ENCODE results near the gene TNFAIP8. TPM values are rescaled to one million over a fixed set of nuclear protein-coding genes. Genes with fewer than 3 reads are reported as not detected.
A peak's percentile ranks its signal among the peaks of the same experiment; 100 is the strongest.
"Not testable (repeated sequence)": the region's sequence is repeated elsewhere in the genome, so short reads cannot be mapped to it uniquely, and the experiment has no call there.

The TNFAIP8 gene
- total RNA-seq, 4 donors from 2014 or later, result 9.8 to 28.1 (median 22.5) TPM

DNA sequence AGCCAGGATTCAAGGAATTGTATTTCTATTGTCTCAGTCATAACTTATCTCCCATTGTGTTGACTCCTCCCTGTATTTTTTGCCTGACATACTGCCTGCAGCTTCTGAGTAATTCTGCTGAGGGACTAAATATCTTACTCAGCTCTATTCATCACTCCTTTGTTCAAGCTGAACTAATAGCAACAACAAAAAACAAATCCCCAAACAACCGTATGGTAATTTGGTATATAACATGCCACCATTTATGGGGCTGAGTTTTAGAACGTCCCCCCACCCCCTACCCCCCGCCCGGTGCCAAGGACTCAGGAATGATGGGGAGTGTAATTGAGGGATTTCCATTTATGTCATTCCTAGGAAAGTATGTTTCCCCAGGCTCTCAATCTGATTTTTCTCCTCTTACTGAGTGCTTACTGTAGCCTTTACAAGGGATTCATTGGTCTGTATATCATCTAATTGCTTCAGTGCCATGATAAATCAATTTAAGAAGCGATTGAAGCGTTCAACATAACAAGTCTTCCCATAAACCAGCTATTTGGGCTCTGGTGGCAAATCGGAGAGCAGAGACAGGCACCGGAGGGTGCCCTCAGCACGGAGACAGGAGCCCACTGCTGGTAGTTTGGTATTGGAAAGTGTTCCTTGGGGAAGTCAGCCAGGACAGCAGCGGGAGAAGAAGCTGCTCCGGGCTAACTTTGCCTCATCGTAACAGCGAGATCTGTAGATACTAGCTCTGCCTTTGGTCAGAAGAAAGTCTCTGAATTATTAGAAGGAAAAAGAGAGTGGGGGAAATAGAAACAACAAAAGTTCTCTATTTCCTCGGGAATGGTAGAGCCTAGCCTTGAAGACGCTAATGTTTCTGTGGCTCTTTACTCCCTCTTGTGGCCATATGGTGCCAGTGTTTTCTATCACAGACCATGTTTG is 55.8 kb downstream of the TNFAIP8 start:
- no peaks in the 10 kb centered on the region for H3K36me3 ChIP-seq
- in situ Hi-C loops (cut with MboI; ENCODE audit: low pct_ligation_motif_present in 1 of 4, low pct_unique_long_range_greater_than_20kb in 1 of 4, low sequenced_read_pairs in 3 of 4) (loop anchor here (10.0 to 25.0 kb wide), 4 partner anchors 149 to 427 kb away; partner anchors contain the start of gene DTWD2 (in 2 of the 4)), intact Hi-C loops (cut with DNase I; ENCODE audit: low total_unique reads) (loop anchor here (5.0 to 10.0 kb wide), 2 partner anchors 137 to 424 kb away; partner anchors contain the start of gene DTWD2)
- H3K4me1 ChIP-seq, result peaks cover 7 to 16% (median 11%) of the 10 kb centered on the region in 4 donors
- H3K27me3 ChIP-seq, result no peaks in the 10 kb centered on the region
- H3K9me3 ChIP-seq, result no peaks in the 10 kb centered on the region
- H3K27ac ChIP-seq, result peak overlapping the region; percentile 60 to 73 (median 70)
- H3K4me3 ChIP-seq, result peak overlapping the region; percentile 23 to 56 (median 38)
- DNase-seq, result peak; percentile 63
- TF ChIP-seq POLR2A (IDR thresholded peaks at IDR 0.05) (no peak), POLR2AphosphoS5 (IDR thresholded peaks at IDR 0.05) (peak in 1 of 3 donors; percentile 34)
- TF ChIP-seq, protein P1, sequence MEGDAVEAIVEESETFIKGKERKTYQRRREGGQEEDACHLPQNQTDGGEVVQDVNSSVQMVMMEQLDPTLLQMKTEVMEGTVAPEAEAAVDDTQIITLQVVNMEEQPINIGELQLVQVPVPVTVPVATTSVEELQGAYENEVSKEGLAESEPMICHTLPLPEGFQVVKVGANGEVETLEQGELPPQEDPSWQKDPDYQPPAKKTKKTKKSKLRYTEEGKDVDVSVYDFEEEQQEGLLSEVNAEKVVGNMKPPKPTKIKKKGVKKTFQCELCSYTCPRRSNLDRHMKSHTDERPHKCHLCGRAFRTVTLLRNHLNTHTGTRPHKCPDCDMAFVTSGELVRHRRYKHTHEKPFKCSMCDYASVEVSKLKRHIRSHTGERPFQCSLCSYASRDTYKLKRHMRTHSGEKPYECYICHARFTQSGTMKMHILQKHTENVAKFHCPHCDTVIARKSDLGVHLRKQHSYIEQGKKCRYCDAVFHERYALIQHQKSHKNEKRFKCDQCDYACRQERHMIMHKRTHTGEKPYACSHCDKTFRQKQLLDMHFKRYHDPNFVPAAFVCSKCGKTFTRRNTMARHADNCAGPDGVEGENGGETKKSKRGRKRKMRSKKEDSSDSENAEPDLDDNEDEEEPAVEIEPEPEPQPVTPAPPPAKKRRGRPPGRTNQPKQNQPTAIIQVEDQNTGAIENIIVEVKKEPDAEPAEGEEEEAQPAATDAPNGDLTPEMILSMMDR (IDR thresholded peaks at IDR 0.05), result peak; percentile 92 to 96 (median 95)
- WGBS, 2 donors (ENCODE audit: low coverage in 1 of 2), result 11% methylated on average over 3 to 15 of the region's 15 CpGs

DNA sequence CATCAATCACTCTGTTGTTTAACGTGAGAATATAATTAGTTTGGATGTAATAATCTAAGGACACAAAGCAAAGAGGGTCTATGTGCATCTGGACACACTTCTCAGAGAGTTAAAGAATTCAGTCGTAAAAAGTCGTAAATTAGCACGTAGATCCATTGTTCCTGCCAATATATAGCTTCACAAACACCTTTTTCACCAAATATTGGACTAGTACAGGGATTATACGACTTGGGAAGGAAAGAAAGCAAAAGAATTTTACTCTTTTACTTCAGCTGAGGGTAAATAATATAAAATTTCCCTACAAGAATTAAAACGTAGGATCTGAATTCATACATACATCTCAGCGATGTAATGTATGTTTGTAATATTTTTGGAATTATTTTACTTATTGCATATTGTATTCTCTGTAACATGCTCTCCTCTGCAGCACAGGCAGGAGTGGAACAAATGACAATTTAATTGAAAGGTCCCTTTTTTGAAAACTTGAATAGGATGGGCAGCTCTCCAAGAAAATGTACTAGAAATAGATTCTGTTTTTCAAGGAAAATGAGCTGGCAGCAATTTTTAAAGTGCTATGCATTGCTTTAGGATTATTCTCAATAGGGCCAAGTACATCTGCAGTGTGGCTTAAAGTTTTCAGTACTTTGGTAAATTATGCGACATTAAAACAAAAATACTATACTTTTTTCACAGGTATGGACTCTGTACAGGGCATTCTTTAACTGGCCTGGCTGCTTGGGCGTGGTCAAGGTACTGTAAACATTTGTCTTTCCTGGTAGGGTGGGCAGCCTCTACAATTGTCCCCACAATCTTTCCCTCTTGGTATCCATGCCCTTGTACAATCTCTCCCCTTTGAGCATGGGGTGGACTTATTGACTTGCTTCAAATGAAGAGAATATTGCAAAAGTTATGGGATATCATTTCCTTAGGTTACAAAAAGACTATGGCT is 56.7 kb downstream of the TNFAIP8 start:
- intact Hi-C loops (cut with DNase I; ENCODE audit: low total_unique reads) (loop anchor here (5.0 to 10.0 kb wide), 2 partner anchors 138 to 425 kb away; partner anchors contain the start of gene DTWD2), in situ Hi-C loops (cut with MboI; ENCODE audit: low pct_ligation_motif_present in 1 of 4, low pct_unique_long_range_greater_than_20kb in 1 of 4, low sequenced_read_pairs in 3 of 4) (loop anchor here (10.0 to 25.0 kb wide), 4 partner anchors 150 to 428 kb away; partner anchors contain the start of gene DTWD2 (in 2 of the 4))
- H3K4me1 ChIP-seq, result peaks cover 7 to 17% (median 11%) of the 10 kb centered on the region in 4 donors
- DNase-seq, result peak; percentile 52
- TF ChIP-seq, protein P1 (IDR thresholded peaks at IDR 0.05), result peak in 1 of 5 experiments; percentile 4
- TF ChIP-seq POLR2A (IDR thresholded peaks at IDR 0.05) (no peak), POLR2AphosphoS5 (IDR thresholded peaks at IDR 0.05) (no peak), EP300 (IDR thresholded peaks at IDR 0.05; ENCODE audit: low read depth) (no peak)
- no peaks in the 10 kb centered on the region for H3K9me3 ChIP-seq
- 29 to 31% methylated on average over 9 of the region's 9 CpGs for WGBS, 2 donors (ENCODE audit: low coverage in 1 of 2)
- no peak overlapping the region for H3K27ac ChIP-seq
- peak overlapping the region in 1 of 4 donors; percentile 56 for H3K4me3 ChIP-seq
- no peaks in the 10 kb centered on the region for H3K36me3 ChIP-seq
- no peaks in the 10 kb centered on the region for H3K27me3 ChIP-seq

DNA sequence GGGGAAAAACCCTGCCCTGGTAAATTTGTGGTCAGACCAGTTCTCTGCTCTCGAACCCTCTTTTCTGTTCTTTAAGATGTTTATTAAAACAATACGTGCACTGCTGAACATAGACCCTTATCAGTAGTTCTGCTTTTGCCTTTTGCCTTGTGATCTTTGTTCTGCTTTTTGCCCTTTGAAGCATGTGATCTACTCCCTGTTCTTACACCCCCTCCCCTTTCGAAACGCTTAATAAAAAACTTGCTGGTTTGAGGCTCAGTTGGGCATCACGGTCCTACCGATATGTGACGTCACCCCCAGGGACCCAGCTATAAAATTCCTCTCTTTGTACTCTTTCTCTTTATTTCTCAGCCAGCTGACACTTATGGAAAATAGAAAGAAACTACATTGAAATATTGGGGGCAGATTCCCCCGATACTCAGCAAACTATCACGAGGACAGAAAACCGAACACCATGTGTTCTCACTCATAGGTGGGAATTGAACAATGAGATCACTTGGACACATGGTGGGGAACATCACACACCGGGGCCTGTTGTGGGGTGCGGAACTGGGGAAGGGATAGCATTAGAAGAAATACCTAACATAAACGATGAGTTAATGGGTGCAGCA is 58.4 kb downstream of the TNFAIP8 start:
- not testable (repeated sequence) for H3K27ac ChIP-seq, H3K27me3 ChIP-seq, H3K9me3 ChIP-seq, DNase-seq, H3K36me3 ChIP-seq, H3K4me3 ChIP-seq
- WGBS, 2 donors (ENCODE audit: low coverage in 1 of 2), result 80 to 87% methylated on average over 9 to 13 of the region's 13 CpGs
- intact Hi-C loops (cut with DNase I; ENCODE audit: low total_unique reads), result loop anchor here (5.0 to 10.0 kb wide), 2 partner anchors 139 to 427 kb away; partner anchors contain the start of gene DTWD2
- in situ Hi-C loops (cut with MboI; ENCODE audit: low pct_ligation_motif_present in 1 of 4, low pct_unique_long_range_greater_than_20kb in 1 of 4, low sequenced_read_pairs in 3 of 4), result loop anchor here (10.0 to 25.0 kb wide), 4 partner anchors 152 to 429 kb away; partner anchors contain the start of gene DTWD2 (in 2 of the 4)
- peaks cover 7 to 26% (median 11%) of the 10 kb centered on the region in 4 donors for H3K4me1 ChIP-seq

Measured in transverse colon (tissue), 4 donors.